Measurements from ENCODE around the gene MEPE. TPM values are rescaled to one million over a fixed set of nuclear protein-coding genes. Genes with fewer than 3 reads are reported as not detected.

MEPE gene
- total and polyA plus RNA-seq, 2 of the 8 experiments (the other 6 are each of a cell fraction or from before 2014, with no cell fraction given) = not detected

DNA sequence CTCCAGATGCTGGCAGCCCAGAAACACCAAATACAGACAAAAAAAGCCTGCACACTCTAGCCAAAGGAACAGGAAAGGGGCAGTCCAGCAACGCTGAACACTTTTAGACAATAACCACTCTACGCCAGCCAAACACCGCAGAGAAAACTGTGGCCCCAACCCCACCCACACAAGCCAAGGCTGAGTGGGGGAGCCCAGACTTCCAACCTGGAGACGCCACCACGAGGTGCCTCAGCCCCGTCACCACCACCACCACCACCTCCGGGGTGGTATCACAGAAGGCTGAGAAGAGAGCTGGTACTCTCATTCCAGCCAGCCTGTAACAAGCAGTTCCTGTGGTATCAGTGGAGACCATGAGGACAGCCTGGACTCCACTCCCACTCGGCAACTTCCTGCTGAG lies 22.8 kb downstream of the MEPE start:
- ChIA-PET POLR2A (ENCODE audit: partially characterized antibody) (interaction anchor here (1.9 to 19.5 kb wide), 2 partner anchors 66 to 74 kb away, joined by 11 to 369 read pairs; no protein-coding TSS in a partner anchor), CTCF (ENCODE audit: partially characterized antibody) (interaction anchor here (0.6 to 4.2 kb wide), 4 partner anchors 47 to 122 kb away, joined by 3 to 28 read pairs (median 4); no protein-coding TSS in a partner anchor)
- H3K9ac ChIP-seq (replicated peaks in 1 of 4; ENCODE audit: extremely low read depth in 1 of 4, low read depth in 3 of 4, low read length in 3 of 4) = no peak overlapping the region
- no peak overlapping the region for H2BK120ac ChIP-seq (replicated peaks; ENCODE audit: low read depth, low read length)
- TF ChIP-seq, protein P1, sequence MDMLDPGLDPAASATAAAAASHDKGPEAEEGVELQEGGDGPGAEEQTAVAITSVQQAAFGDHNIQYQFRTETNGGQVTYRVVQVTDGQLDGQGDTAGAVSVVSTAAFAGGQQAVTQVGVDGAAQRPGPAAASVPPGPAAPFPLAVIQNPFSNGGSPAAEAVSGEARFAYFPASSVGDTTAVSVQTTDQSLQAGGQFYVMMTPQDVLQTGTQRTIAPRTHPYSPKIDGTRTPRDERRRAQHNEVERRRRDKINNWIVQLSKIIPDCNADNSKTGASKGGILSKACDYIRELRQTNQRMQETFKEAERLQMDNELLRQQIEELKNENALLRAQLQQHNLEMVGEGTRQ (IDR thresholded peaks at IDR 0.05; ENCODE audit: low read length) = no peak
- TF ChIP-seq, protein P2, sequence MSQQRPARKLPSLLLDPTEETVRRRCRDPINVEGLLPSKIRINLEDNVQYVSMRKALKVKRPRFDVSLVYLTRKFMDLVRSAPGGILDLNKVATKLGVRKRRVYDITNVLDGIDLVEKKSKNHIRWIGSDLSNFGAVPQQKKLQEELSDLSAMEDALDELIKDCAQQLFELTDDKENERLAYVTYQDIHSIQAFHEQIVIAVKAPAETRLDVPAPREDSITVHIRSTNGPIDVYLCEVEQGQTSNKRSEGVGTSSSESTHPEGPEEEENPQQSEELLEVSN (IDR thresholded peaks at IDR 0.05) = no peak
- TF ChIP-seq ZNF274 (IDR thresholded peaks at IDR 0.05; ENCODE audit: borderline replicate concordance, extremely low read depth, low read length) = no peak
- no peak for TF ChIP-seq SP1 (IDR thresholded peaks at IDR 0.05; ENCODE audit: low read depth, low read length)
- no peak for TF ChIP-seq BACH1 (IDR thresholded peaks at IDR 0.05; ENCODE audit: low read length)
- TF ChIP-seq BCL11A (IDR thresholded peaks at IDR 0.05; ENCODE audit: low read depth in 2 of 2, low read length in 2 of 2) = no peak
- no peak for TF ChIP-seq SAP30 (IDR thresholded peaks at IDR 0.05; ENCODE audit: insufficient read depth, insufficient replicate concordance, low read length)
- TF ChIP-seq PHF8 (conservative IDR thresholded peaks at IDR 0.05; ENCODE audit: low read depth, low read length) = no peak
- no peak for TF ChIP-seq CTBP2 (IDR thresholded peaks at IDR 0.05; ENCODE audit: borderline replicate concordance, insufficient read depth, insufficient read length, low read length)
- peak overlapping the region; percentile 73; the same call in 1 of the 2 replicates for H2BK15ac ChIP-seq (ENCODE audit: low read length)
- peak overlapping the region; percentile 61; the same call in 1 of the 2 replicates for H2BK5ac ChIP-seq (ENCODE audit: low read depth, low read length)
- FAIRE-seq (no peak), DNase-seq (ENCODE audit: low read depth in 1 of 2, low spot score in 2 of 2) (no peak)
- no peaks in the 10 kb centered on the region for H3K27me3 ChIP-seq (replicated peaks in 1 of 4; ENCODE audit: control insufficient read depth in 3 of 4, extremely low read depth in 1 of 4, insufficient read depth in 3 of 4, low read length in 3 of 4)
- 0 out of 2 replicates have a peak overlapping the region, but pooled peaks have one; percentile 36 for H3K18ac ChIP-seq (ENCODE audit: extremely low read depth, low read length)
- WGBS, 2 experiments (ENCODE audit: extremely low coverage in 1 of 2, insufficient coverage in 1 of 2, insufficient read length in 1 of 2, insufficient replicate concordance in 2 of 2, low coverage in 1 of 2, low lambda C conversion rate in 2 of 2, missing lambda C conversion rate in 1 of 2) = 87% methylated on average over 8 of the region's 8 CpGs; no CpG with 5 or more reads in 1 of the 2 experiments
- no peak overlapping the region for H3K4me2 ChIP-seq (ENCODE audit: insufficient read depth in 1 of 2, low read depth in 2 of 2, low read length in 2 of 2)
- no peaks in the 10 kb centered on the region for H3K23me2 ChIP-seq (ENCODE audit: low read depth, low read length)
- peak overlapping the region; percentile 8 for H4K91ac ChIP-seq (replicated peaks; ENCODE audit: insufficient read length, low read length)
- H3K27ac ChIP-seq (ENCODE audit: low read depth, low read length) = no peak overlapping the region
- H3K4me1 ChIP-seq (replicated peaks in 1 of 4; ENCODE audit: control insufficient read depth in 3 of 4, insufficient read depth in 4 of 4, low read length in 3 of 4) = peaks cover 0 to 13% (median 5%) of the 10 kb centered on the region in 4 experiments; a peak in 5 of 7 replicates
- H2AK5ac ChIP-seq (ENCODE audit: low read depth, low read length) = peak overlapping the region; percentile 19; the same call in 1 of the 2 replicates
- H3K14ac ChIP-seq (ENCODE audit: insufficient read length) = no peak overlapping the region
- no peak overlapping the region for H3K4ac ChIP-seq (replicated peaks; ENCODE audit: insufficient read length, low read depth, low read length)
- no peaks in the 10 kb centered on the region for H3K79me1 ChIP-seq (ENCODE audit: low read depth, low read length)
- no peaks in the 10 kb centered on the region for H4K20me1 ChIP-seq (replicated peaks in 1 of 2; ENCODE audit: control insufficient read depth in 1 of 2, insufficient read depth in 2 of 2, low read length in 2 of 2)
- H2BK20ac ChIP-seq (ENCODE audit: low read length) = peak overlapping the region; percentile 81; the same call in 1 of the 2 replicates
- no peaks in the 10 kb centered on the region for H3K9me3 ChIP-seq (ENCODE audit: insufficient read depth in 2 of 2, low read depth in 1 of 2, low read length in 1 of 2)
- no peaks in the 10 kb centered on the region; a peak in 1 of 8 replicates for H3K36me3 ChIP-seq (ENCODE audit: control insufficient read depth in 2 of 4, insufficient read depth in 4 of 4, low read length in 3 of 4)
- H3K56ac ChIP-seq (replicated peaks; ENCODE audit: insufficient read length, low read depth, low read length) = no peak overlapping the region
- no peak overlapping the region for H3K23ac ChIP-seq (ENCODE audit: insufficient read length)
- no peak overlapping the region; the same call in 1 of the 2 replicates for H4K8ac ChIP-seq (ENCODE audit: extremely low read depth, insufficient read depth, low read length)
- peaks cover 0 to 11% of the 10 kb centered on the region in 2 experiments; a peak in 2 of 4 replicates for H3K79me2 ChIP-seq (ENCODE audit: control insufficient read depth in 1 of 2, insufficient read depth in 2 of 2, low read length in 2 of 2)
- no peak overlapping the region for H2AFZ ChIP-seq (ENCODE audit: low read length)
- H2BK12ac ChIP-seq (ENCODE audit: low read depth, low read length) = peak overlapping the region; percentile 71; the same call in 1 of the 2 replicates
- H4K5ac ChIP-seq (ENCODE audit: insufficient read length, low read depth, low read length) = no peak overlapping the region
- H3K4me3 ChIP-seq (ENCODE audit: extremely low read depth in 1 of 4, insufficient read depth in 2 of 4, low read depth in 3 of 4, low read length in 4 of 4) = no peak overlapping the region
